Duodenal mucosa (tissue), 2 donors: Measurements from ENCODE around the gene PACS2.
"Not testable (repeated sequence)": the region's sequence is repeated elsewhere in the genome, so short reads cannot be mapped to it uniquely, and the experiment has no call there.

Source experiments
- H3K27ac ChIP-seq: one replicate; pipeline ENCODE4 v1.7.0; 2013; ENCODE audit warnings: low read depth, low read length
- H3K27me3 ChIP-seq, 2 donors: one replicate each; pipeline ENCODE4 v1.7.0; 2013; ENCODE audit warnings: low read length in 2 of 2, control low read depth in 1 of 2; ENCODE audit not compliant: insufficient read depth in 2 of 2, control insufficient read depth in 1 of 2
- H3K36me3 ChIP-seq, 2 donors: one replicate each; pipeline ENCODE4 v1.7.0; 2013; ENCODE audit warnings: low read length in 2 of 2, control low read depth in 1 of 2; ENCODE audit not compliant: insufficient read depth in 2 of 2, control insufficient read depth in 1 of 2
- H3K4me1 ChIP-seq, 2 donors: one replicate each; pipeline ENCODE4 v1.7.0; 2013; ENCODE audit warnings: low read length in 2 of 2, control low read depth in 1 of 2; ENCODE audit not compliant: insufficient read depth in 2 of 2, control insufficient read depth in 1 of 2
- H3K4me3 ChIP-seq, 2 donors: one replicate each; pipeline ENCODE4 v1.7.0; 2013; ENCODE audit warnings: low read length in 2 of 2, low read depth in 1 of 2
- H3K9ac ChIP-seq, 2 donors: one replicate each; pipeline ENCODE4 v1.7.0; 2013; ENCODE audit warnings: low read length in 2 of 2, low read depth in 1 of 2
- H3K9me3 ChIP-seq, 2 donors: one replicate each; pipeline ENCODE4 v1.7.0; 2013; ENCODE audit warnings: low read length in 2 of 2, control low read depth in 1 of 2; ENCODE audit not compliant: control insufficient read depth in 1 of 2

PACS2 gene

DNA sequence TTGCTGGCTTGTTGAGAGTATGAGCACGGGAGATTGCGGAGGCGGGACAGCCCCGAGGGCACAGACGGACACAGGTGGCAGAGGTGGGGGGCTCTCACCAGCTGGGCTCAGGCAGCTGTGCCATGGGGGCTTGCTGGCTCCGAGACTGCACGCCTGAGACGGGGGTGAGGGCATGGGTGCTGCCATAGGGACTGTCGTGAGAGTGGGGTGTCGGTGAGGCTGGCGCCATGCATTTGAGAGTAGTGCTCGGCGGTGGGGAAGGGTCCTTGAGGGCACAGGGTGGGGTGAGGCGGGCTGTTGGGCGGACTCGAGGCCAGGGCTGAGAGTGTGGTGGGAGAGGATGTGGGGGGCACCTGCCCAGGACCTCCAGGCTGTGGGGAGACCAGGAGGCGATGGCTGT is 43.1 kb downstream of the PACS2 start:
- Histone ChIP-seq H3K4me1 (no peaks in the 10 kb centered on the region), H3K36me3 (peaks cover 0 to 26% of the 10 kb centered on the region in 2 donors), H3K9me3 (no peaks in the 10 kb centered on the region), H3K27ac (no peak overlapping the region), H3K27me3 (no peaks in the 10 kb centered on the region), H3K9ac (no peak overlapping the region), H3K4me3 (no peak overlapping the region)

GRCh38 chr14:105358140-105358846 is 43.7 kb downstream of the PACS2 start:
- Histone ChIP-seq H3K4me1 (no peaks in the 10 kb centered on the region), H3K9ac (no peak overlapping the region), H3K27ac (no peak overlapping the region), H3K9me3 (no peaks in the 10 kb centered on the region), H3K27me3 (no peaks in the 10 kb centered on the region), H3K36me3 (peaks cover 0 to 26% of the 10 kb centered on the region in 2 donors), H3K4me3 (no peak overlapping the region)

GRCh38 chr14:105358943-105359342 is 44.4 kb downstream of the PACS2 start:
- Histone ChIP-seq H3K27ac (no peak overlapping the region), H3K9me3 (no peaks in the 10 kb centered on the region), H3K4me3 (no peak overlapping the region), H3K27me3 (no peaks in the 10 kb centered on the region), H3K4me1 (no peaks in the 10 kb centered on the region), H3K9ac (no peak overlapping the region), H3K36me3 (peaks cover 0 to 26% of the 10 kb centered on the region in 2 donors)

- not testable (repeated sequence) for H3K27ac ChIP-seq, H3K27me3 ChIP-seq, H3K9me3 ChIP-seq, H3K4me3 ChIP-seq, H3K9ac ChIP-seq, H3K4me1 ChIP-seq
- H3K36me3 ChIP-seq = peaks cover 0 to 15% of the 10 kb centered on the region in 2 donors
These were observed 46.9 kb downstream of the PACS2 start for GRCh38 chr14:105361412-105361811.

DNA sequence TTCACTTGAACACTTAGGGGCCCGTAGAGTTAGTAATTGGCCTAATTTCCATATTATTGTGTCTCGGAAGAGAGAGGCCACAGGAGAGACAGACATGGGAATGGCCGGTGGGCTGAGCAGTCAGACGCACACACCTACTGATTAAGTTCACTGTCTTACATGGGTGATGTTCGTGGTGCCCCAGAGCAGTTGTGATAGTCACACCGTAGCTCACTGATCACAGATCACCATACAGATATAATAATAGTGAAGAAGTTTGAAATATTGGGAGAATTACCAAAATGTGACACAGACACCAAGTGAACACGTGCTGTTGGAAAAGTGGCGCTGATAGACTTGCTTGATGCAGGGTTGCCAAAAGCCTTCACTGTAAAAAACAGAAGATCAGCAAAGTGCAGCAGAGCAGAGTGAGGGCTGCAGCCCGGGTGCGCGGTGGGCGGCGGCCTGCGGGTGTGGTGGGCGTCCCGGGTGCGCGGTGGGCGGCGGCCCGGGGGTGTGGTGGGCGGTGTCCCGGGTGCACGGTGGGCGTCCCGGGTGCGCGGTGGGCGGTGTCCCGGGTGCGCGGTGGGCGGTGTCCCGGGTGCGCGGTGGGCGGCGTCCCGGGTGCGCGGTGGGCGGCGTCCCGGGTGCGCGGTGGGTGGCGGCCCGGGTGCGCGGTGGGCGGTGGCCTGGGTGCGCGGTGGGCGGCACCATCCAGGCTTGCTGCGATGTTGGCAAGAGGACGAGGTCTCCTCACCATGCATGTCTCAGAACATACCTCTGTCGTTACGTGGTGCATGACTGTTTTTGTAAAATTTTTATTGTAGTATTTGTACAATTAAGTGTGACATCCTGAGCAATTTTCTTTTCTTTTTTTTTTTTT is 49.5 kb downstream of the PACS2 start:
- H3K27ac ChIP-seq = no peak overlapping the region
- H3K4me3 ChIP-seq = no peak overlapping the region
- H3K27me3 ChIP-seq = no peaks in the 10 kb centered on the region
- H3K9ac ChIP-seq = no peak overlapping the region
- peaks cover 0 to 16% of the 10 kb centered on the region in 2 donors for H3K36me3 ChIP-seq
- no peaks in the 10 kb centered on the region for H3K9me3 ChIP-seq
- no peaks in the 10 kb centered on the region for H3K4me1 ChIP-seq

DNA sequence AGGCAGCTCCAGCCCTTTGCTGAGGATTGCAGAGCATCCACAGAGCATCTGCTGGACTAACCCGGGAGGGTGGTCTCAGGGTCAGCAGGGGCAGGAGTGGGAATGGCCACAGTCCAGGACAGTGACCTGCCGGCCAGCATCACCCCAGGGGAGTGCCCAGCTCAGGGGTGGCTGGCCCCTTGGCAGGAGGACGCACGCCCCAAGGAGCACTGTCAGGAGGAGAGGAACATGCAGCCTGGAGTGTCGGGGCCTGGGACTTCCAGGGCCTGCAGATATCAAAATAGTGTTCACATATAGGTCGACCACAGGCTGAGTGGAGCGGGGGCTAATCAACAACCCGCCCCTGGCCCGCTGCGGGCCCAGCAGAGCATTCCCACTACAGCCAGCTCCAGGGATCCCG is 50.6 kb downstream of the PACS2 start:
- H3K27ac ChIP-seq = no peak overlapping the region
- H3K9ac ChIP-seq = no peak overlapping the region
- no peaks in the 10 kb centered on the region for H3K27me3 ChIP-seq
- no peaks in the 10 kb centered on the region for H3K4me1 ChIP-seq
- H3K9me3 ChIP-seq = no peaks in the 10 kb centered on the region
- peaks cover 0 to 20% of the 10 kb centered on the region in 2 donors for H3K36me3 ChIP-seq
- no peak overlapping the region for H3K4me3 ChIP-seq

- Histone ChIP-seq H3K4me3 (no peak overlapping the region), H3K4me1 (no peaks in the 10 kb centered on the region), H3K36me3 (peaks cover 0 to 17% of the 10 kb centered on the region in 2 donors), H3K27me3 (no peaks in the 10 kb centered on the region), H3K9me3 (no peaks in the 10 kb centered on the region), H3K27ac (no peak overlapping the region), H3K9ac (no peak overlapping the region)
These were observed 51.1 kb downstream of the PACS2 start for GRCh38 chr14:105365681-105366080.

- no peak overlapping the region for H3K27ac ChIP-seq
- no peaks in the 10 kb centered on the region for H3K9me3 ChIP-seq
- no peaks in the 10 kb centered on the region for H3K27me3 ChIP-seq
- H3K9ac ChIP-seq = no peak overlapping the region
- no peak overlapping the region for H3K4me3 ChIP-seq
- no peaks in the 10 kb centered on the region for H3K4me1 ChIP-seq
- H3K36me3 ChIP-seq = peaks cover 0 to 14% of the 10 kb centered on the region in 2 donors
These were observed 52.0 kb downstream of the PACS2 start for GRCh38 chr14:105366386-105367074.

DNA sequence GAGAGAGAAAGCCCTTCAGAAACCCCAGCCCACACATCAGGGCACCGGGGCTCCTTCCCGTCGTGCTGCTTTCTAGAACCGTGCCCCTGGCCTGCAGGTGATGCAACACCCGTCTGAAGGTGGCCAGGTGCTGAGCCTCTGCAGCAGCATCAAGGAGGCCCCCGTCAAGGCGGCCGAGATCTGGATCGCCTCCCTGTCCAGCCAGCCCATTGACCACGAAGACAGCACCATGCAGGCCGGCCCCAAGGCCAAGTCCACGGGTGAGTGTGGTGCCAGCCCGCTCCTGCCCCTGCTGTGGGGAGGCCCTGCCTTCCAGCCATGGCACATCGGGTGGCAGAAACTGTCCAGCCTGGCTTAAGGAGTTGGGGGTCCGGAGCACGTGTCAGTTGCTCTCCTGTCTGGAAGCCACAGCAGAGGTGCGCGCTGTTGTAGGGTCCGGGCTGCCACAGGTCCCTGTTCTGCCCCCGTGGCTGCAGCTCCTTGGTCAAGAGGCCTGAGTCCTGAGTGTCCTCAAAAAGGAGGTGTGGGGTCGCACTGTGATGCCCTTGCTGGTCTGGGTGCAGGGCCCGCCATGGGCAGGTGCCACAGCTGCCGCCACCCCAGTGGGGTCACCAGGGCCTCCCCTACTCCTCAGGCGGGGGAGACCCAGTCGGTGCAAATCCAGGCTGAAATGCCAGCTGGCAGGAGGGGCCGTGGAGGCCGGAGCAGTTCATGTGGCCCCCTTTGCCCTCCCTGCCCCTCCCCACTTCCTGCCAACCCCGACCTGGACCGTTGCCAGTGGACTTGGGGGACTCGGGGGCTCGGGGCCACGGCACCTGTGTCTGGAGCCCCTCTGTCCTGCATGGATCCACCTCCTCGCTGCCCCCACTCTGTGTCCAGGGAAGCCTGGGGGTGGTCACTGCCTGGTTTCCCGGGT is 52.8 kb downstream of the PACS2 start:
- Histone ChIP-seq H3K4me1 (no peaks in the 10 kb centered on the region), H3K27me3 (no peaks in the 10 kb centered on the region), H3K4me3 (no peak overlapping the region), H3K27ac (no peak overlapping the region), H3K36me3 (peaks cover 0 to 14% of the 10 kb centered on the region in 2 donors), H3K9ac (no peak overlapping the region), H3K9me3 (no peaks in the 10 kb centered on the region)
